Measurements from ENCODE around the gene PCDHGC3.
A peak's percentile ranks its signal among the peaks of the same experiment; 100 is the strongest.

Gene PCDHGC3

GRCh38 chr5:141522301-141522700 lies 46.5 kb downstream of the PCDHGC3 start:
- H3K4me3 ChIP-seq (ENCODE audit: low read length): no peak overlapping the region
- DNase-seq (ENCODE audit: low read depth): no peak
- TF ChIP-seq CTCF (IDR thresholded peaks at IDR 0.05; ENCODE audit: insufficient read depth, low read depth, low read length, missing control alignments): no peak

GRCh38 chr5:141523991-141524390 lies 48.2 kb downstream of the PCDHGC3 start:
- no peak for TF ChIP-seq CTCF (IDR thresholded peaks at IDR 0.05; ENCODE audit: insufficient read depth, low read depth, low read length, missing control alignments)
- no peak overlapping the region for H3K4me3 ChIP-seq (ENCODE audit: low read length)
- DNase-seq (ENCODE audit: low read depth): no peak

- TF ChIP-seq CTCF (IDR thresholded peaks at IDR 0.05; ENCODE audit: insufficient read depth, low read depth, low read length, missing control alignments): peak; percentile 98
- H3K4me3 ChIP-seq (ENCODE audit: low read length): no peak overlapping the region
- DNase-seq (ENCODE audit: low read depth): peak; percentile 85
Measured at GRCh38 chr5:141524604-141525597, 49.1 kb downstream of the PCDHGC3 start.

GRCh38 chr5:141525653-141526052 lies 49.9 kb downstream of the PCDHGC3 start:
- H3K4me3 ChIP-seq (ENCODE audit: low read length): no peak overlapping the region
- no peak for TF ChIP-seq CTCF (IDR thresholded peaks at IDR 0.05; ENCODE audit: insufficient read depth, low read depth, low read length, missing control alignments)
- DNase-seq (ENCODE audit: low read depth): no peak

GRCh38 chr5:141527426-141527825 lies 51.7 kb downstream of the PCDHGC3 start:
- no peak overlapping the region for H3K4me3 ChIP-seq (ENCODE audit: low read length)
- DNase-seq (ENCODE audit: low read depth): no peak
- no peak for TF ChIP-seq CTCF (IDR thresholded peaks at IDR 0.05; ENCODE audit: insufficient read depth, low read depth, low read length, missing control alignments)
